Fibroblast of pulmonary artery (primary cell): ENCODE results near the gene KRTAP13-3.

Experiments
- DNase-seq: peaks from one replicate; pipeline ENCODE4 v3.0.0-alpha.2; 2010; ENCODE audit warnings: low read depth
- H3K4me3 ChIP-seq: replicated peaks from 2 replicates; pipeline ENCODE4 v1.5.1; 2011; ENCODE audit warnings: low read depth, mild to moderate bottlenecking, control low read depth, low read length, moderate library complexity
- CTCF ChIP-seq: IDR thresholded peaks from 2 replicates; pipeline ENCODE4 v1.5.1; 2011; ENCODE audit warnings: mild to moderate bottlenecking, control low read depth, low read length, inconsistent platforms; ENCODE audit errors: missing control alignments

The KRTAP13-3 gene

GRCh38 chr21:30443226-30443625, 17.5 kb upstream of the KRTAP13-3 start:
- no peak for TF ChIP-seq CTCF
- no peak for DNase-seq
- H3K4me3 ChIP-seq = no peak overlapping the region

GRCh38 chr21:30439975-30440374, 14.2 kb upstream of the KRTAP13-3 start, which contains the start of gene KRTAP15-1:
Gene KRTAP15-1 (plus strand): TSS chr21:30440275. CDS start chr21:30440328, 53 bp downstream.
- H3K4me3 ChIP-seq = no peak within 1 kb of the TSS
- TF ChIP-seq CTCF = no peak
- no peak for DNase-seq

GRCh38 chr21:30437010-30437565, 11.4 kb upstream of the KRTAP13-3 start:
- DNase-seq = no peak
- TF ChIP-seq CTCF = no peak

GRCh38 chr21:30434033-30434631, 8.4 kb upstream of the KRTAP13-3 start:
- no peak overlapping the region for H3K4me3 ChIP-seq
- TF ChIP-seq CTCF = peak; percentile 65
- peak; percentile 42 for DNase-seq

More at GRCh38 chr21:30437010-30437565, 11.4 kb upstream of the KRTAP13-3 start:
- H3K4me3 ChIP-seq = no peak overlapping the region

GRCh38 chr21:30430170-30430655, 4.5 kb upstream of the KRTAP13-3 start, which contains the start of gene KRTAP13-4:
Gene KRTAP13-4 (plus strand): TSS chr21:30430220. CDS start chr21:30430276, 56 bp downstream.
- no peak for TF ChIP-seq CTCF
- no peak for DNase-seq
- H3K4me3 ChIP-seq = no peak within 1 kb of the TSS

- no peak for DNase-seq
- TF ChIP-seq CTCF = no peak
- H3K4me3 ChIP-seq = no peak overlapping the region
These were observed 1.0 kb upstream of the KRTAP13-3 start for GRCh38 chr21:30426731-30427130.
